ENCODE results near the gene CHD5. TPM values are rescaled to one million over a fixed set of nuclear protein-coding genes. Genes with fewer than 3 reads are reported as not detected.

The CHD5 gene
- total RNA-seq, 1 experiment from 2014 or later, result 6.1 TPM

- no peak overlapping the region for H3K27ac ChIP-seq (ENCODE audit: low read depth, low read length)
- H3K27me3 ChIP-seq (ENCODE audit: insufficient read depth, low read length), result no peaks in the 10 kb centered on the region
- ChIA-PET CTCF (no interaction called here), RAD21 (ENCODE audit: low non-redundant PET in 1 of 2, low total read pairs in 2 of 2, uncharacterized antibody in 2 of 2, unreplicated experiment in 2 of 2) (no interaction called here), POLR2A (no interaction called here)
- H3K9me2 ChIP-seq (ENCODE audit: insufficient read depth), result no peaks in the 10 kb centered on the region
- H2AFZ ChIP-seq (ENCODE audit: low read depth, low read length, poor library complexity, severe bottlenecking), result no peak overlapping the region
- no peak for TF ChIP-seq SRF (IDR thresholded peaks at IDR 0.05; ENCODE audit: low read depth)
- no peak for TF ChIP-seq RAD21 (IDR thresholded peaks at IDR 0.05; ENCODE audit: low read depth)
- no peak overlapping the region for H3K4me3 ChIP-seq (replicated peaks in 1 of 2; ENCODE audit: low read depth in 1 of 2, low read length in 2 of 2)
- H3K4me2 ChIP-seq (ENCODE audit: low read length), result no peak overlapping the region
- DNase-seq (ENCODE audit: low read depth, low spot score), result no peak
- H3K9ac ChIP-seq (ENCODE audit: low read length), result no peak overlapping the region
- no peaks in the 10 kb centered on the region for H3K4me1 ChIP-seq (ENCODE audit: control insufficient read depth in 1 of 2, insufficient read depth in 2 of 2, low read length in 2 of 2)
- H3K36me3 ChIP-seq (ENCODE audit: control insufficient read depth in 1 of 2, insufficient read depth in 2 of 2, low read length in 2 of 2), result no peaks in the 10 kb centered on the region
- intact Hi-C loops (cut with micrococcal nuclease), result no loop called here
- no TSS peak for BruUV-seq (replicated peaks)
- ATAC-seq, result no peak
- H3K9me3 ChIP-seq (ENCODE audit: control insufficient read depth in 1 of 2, insufficient read depth in 1 of 2, low read depth in 1 of 2, low read length in 2 of 2), result peaks cover 0 to 8% of the 10 kb centered on the region in 2 experiments; a peak in 2 of 4 replicates
- no peaks in the 10 kb centered on the region for H4K20me1 ChIP-seq (ENCODE audit: insufficient read depth)
- H3K79me2 ChIP-seq (ENCODE audit: insufficient read depth, low read length), result no peaks in the 10 kb centered on the region
Observed at GRCh38 chr1:6134741-6135510, 45.2 kb downstream of the CHD5 start.

GRCh38 chr1:6134206-6134605 is 45.9 kb downstream of the CHD5 start:
- Histone ChIP-seq H3K79me2 (ENCODE audit: insufficient read depth, low read length) (no peaks in the 10 kb centered on the region), H3K27ac (ENCODE audit: low read depth, low read length) (no peak overlapping the region), H3K4me3 (replicated peaks in 1 of 2; ENCODE audit: low read depth in 1 of 2, low read length in 2 of 2) (no peak overlapping the region), H3K9me3 (ENCODE audit: control insufficient read depth in 1 of 2, insufficient read depth in 1 of 2, low read depth in 1 of 2, low read length in 2 of 2) (peaks cover 0 to 8% of the 10 kb centered on the region in 2 experiments; a peak in 2 of 4 replicates), H3K27me3 (ENCODE audit: insufficient read depth, low read length) (no peaks in the 10 kb centered on the region), H3K9ac (ENCODE audit: low read length) (no peak overlapping the region), H3K4me1 (ENCODE audit: control insufficient read depth in 1 of 2, insufficient read depth in 2 of 2, low read length in 2 of 2) (no peaks in the 10 kb centered on the region), H4K20me1 (ENCODE audit: insufficient read depth) (no peaks in the 10 kb centered on the region), H3K9me2 (ENCODE audit: insufficient read depth) (no peaks in the 10 kb centered on the region), H3K36me3 (ENCODE audit: control insufficient read depth in 1 of 2, insufficient read depth in 2 of 2, low read length in 2 of 2) (no peaks in the 10 kb centered on the region), H3K4me2 (ENCODE audit: low read length) (no peak overlapping the region), H2AFZ (ENCODE audit: low read depth, low read length, poor library complexity, severe bottlenecking) (no peak overlapping the region)
- DNase-seq (ENCODE audit: low read depth, low spot score) (no peak), ATAC-seq (no peak)
- intact Hi-C loops (cut with micrococcal nuclease), result no loop called here
- CTCF ChIA-PET, result no interaction called here
- RAD21 ChIA-PET (ENCODE audit: low non-redundant PET in 1 of 2, low total read pairs in 2 of 2, uncharacterized antibody in 2 of 2, unreplicated experiment in 2 of 2), result no interaction called here
- no TSS peak for BruUV-seq (replicated peaks)
- POLR2A ChIA-PET, result no interaction called here
- TF ChIP-seq EZH2 (IDR thresholded peaks at IDR 0.05) (no peak), ELF1 (IDR thresholded peaks at IDR 0.05; ENCODE audit: borderline replicate concordance, low read depth) (no peak), FOSL1 (IDR thresholded peaks at IDR 0.05; ENCODE audit: low read depth) (no peak), JUND (IDR thresholded peaks at IDR 0.05) (no peak), ZNF274 (IDR thresholded peaks at IDR 0.05; ENCODE audit: low read depth, low read length) (no peak), POLR2AphosphoS5 (IDR thresholded peaks at IDR 0.05; ENCODE audit: low read depth, low read length) (no peak), EGR1 (IDR thresholded peaks at IDR 0.05; ENCODE audit: low read depth) (no peak), SP1 (IDR thresholded peaks at IDR 0.05; ENCODE audit: low read depth) (no peak), POLR2A (IDR thresholded peaks at IDR 0.05; ENCODE audit: borderline replicate concordance, extremely low read depth, insufficient read depth, insufficient read length) (no peak), YY1 (IDR thresholded peaks at IDR 0.05; ENCODE audit: extremely low read depth, insufficient replicate concordance, low read depth, low read length) (no peak), CBX3 (IDR thresholded peaks at IDR 0.05; ENCODE audit: low read depth) (no peak), ZFX (IDR thresholded peaks at IDR 0.05) (no peak), TCF7L2 (IDR thresholded peaks at IDR 0.05; ENCODE audit: borderline replicate concordance, extremely low read depth, insufficient read depth, insufficient read length) (no peak)
- TF ChIP-seq, protein P1, sequence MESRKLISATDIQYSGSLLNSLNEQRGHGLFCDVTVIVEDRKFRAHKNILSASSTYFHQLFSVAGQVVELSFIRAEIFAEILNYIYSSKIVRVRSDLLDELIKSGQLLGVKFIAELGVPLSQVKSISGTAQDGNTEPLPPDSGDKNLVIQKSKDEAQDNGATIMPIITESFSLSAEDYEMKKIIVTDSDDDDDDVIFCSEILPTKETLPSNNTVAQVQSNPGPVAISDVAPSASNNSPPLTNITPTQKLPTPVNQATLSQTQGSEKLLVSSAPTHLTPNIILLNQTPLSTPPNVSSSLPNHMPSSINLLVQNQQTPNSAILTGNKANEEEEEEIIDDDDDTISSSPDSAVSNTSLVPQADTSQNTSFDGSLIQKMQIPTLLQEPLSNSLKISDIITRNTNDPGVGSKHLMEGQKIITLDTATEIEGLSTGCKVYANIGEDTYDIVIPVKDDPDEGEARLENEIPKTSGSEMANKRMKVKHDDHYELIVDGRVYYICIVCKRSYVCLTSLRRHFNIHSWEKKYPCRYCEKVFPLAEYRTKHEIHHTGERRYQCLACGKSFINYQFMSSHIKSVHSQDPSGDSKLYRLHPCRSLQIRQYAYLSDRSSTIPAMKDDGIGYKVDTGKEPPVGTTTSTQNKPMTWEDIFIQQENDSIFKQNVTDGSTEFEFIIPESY (IDR thresholded peaks at IDR 0.05; ENCODE audit: extremely low read depth, insufficient replicate concordance, low read length), result no peak
- TF ChIP-seq, protein P2, sequence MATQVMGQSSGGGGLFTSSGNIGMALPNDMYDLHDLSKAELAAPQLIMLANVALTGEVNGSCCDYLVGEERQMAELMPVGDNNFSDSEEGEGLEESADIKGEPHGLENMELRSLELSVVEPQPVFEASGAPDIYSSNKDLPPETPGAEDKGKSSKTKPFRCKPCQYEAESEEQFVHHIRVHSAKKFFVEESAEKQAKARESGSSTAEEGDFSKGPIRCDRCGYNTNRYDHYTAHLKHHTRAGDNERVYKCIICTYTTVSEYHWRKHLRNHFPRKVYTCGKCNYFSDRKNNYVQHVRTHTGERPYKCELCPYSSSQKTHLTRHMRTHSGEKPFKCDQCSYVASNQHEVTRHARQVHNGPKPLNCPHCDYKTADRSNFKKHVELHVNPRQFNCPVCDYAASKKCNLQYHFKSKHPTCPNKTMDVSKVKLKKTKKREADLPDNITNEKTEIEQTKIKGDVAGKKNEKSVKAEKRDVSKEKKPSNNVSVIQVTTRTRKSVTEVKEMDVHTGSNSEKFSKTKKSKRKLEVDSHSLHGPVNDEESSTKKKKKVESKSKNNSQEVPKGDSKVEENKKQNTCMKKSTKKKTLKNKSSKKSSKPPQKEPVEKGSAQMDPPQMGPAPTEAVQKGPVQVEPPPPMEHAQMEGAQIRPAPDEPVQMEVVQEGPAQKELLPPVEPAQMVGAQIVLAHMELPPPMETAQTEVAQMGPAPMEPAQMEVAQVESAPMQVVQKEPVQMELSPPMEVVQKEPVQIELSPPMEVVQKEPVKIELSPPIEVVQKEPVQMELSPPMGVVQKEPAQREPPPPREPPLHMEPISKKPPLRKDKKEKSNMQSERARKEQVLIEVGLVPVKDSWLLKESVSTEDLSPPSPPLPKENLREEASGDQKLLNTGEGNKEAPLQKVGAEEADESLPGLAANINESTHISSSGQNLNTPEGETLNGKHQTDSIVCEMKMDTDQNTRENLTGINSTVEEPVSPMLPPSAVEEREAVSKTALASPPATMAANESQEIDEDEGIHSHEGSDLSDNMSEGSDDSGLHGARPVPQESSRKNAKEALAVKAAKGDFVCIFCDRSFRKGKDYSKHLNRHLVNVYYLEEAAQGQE (IDR thresholded peaks at IDR 0.05; ENCODE audit: low read depth), result no peak
